Neural cell (in vitro differentiated cells): ENCODE measurements around the gene INTS14. TPM values are rescaled to one million over a fixed set of nuclear protein-coding genes. Genes with fewer than 3 reads are reported as not detected.

Experiments
- H2AFZ ChIP-seq: fragments of 200-600, 300-800 bp; sonication (generic), shearing (Covaris generic); 2 replicates; pipeline ENCODE4 v1.6.0; 2014; ENCODE audit warnings: low read depth, mild to moderate bottlenecking, antibody characterized with exemption, low read length, moderate library complexity
- H3F3A ChIP-seq: fragments of 200-600 bp; shearing (Covaris generic); 2 replicates; pipeline ENCODE4 v1.6.1; 2016; ENCODE audit warnings: mild to moderate bottlenecking, moderate library complexity, mixed read lengths, antibody characterized with exemption, low read length; ENCODE audit not compliant: insufficient read depth, poor library complexity, severe bottlenecking
- H3K27ac ChIP-seq: fragments of 200-600, 300-800 bp; sonication (generic), shearing (Covaris generic); 2 replicates; pipeline ENCODE4 v1.5.1; 2014; ENCODE audit warnings: mild to moderate bottlenecking, low read length, moderate library complexity
- H3K27me3 ChIP-seq: fragments of 300-800, 200-600 bp; sonication (generic), shearing (Covaris generic); 2 replicates; pipeline ENCODE4 v1.6.0; 2014; ENCODE audit warnings: mild to moderate bottlenecking, low read depth, low read length, moderate library complexity; ENCODE audit not compliant: insufficient read depth
- H3K36me3 ChIP-seq: fragments of 300-800, 200-600 bp; sonication (generic), shearing (Covaris generic); 2 replicates; pipeline ENCODE4 v1.5.1; 2014; ENCODE audit warnings: mild to moderate bottlenecking, antibody characterized with exemption, low read length, moderate library complexity; ENCODE audit not compliant: insufficient read depth
- H3K4me2 ChIP-seq: fragments of 300-800, 200-600 bp; sonication (generic), shearing (Covaris generic); 2 replicates; pipeline ENCODE4 v1.6.0; 2014; ENCODE audit warnings: mild to moderate bottlenecking, low read length
- H3K4me3 ChIP-seq: fragments of 300-800, 200-600 bp; sonication (generic), shearing (Covaris generic); 2 replicates; pipeline ENCODE4 v1.5.1; 2014; ENCODE audit warnings: mild to moderate bottlenecking, low read length, moderate library complexity
- H3K79me2 ChIP-seq: fragments of 200-600 bp; shearing (Covaris generic); replicated peaks from 2 replicates; pipeline ENCODE4 v1.6.0; 2014; ENCODE audit warnings: mild to moderate bottlenecking, low read length, moderate library complexity; ENCODE audit not compliant: insufficient read depth
- H3K9ac ChIP-seq: fragments of 300-800, 200-600 bp; sonication (generic), shearing (Covaris generic); 2 replicates; pipeline ENCODE4 v1.6.1; 2016; ENCODE audit warnings: mild to moderate bottlenecking, low read length, mixed read lengths
- H3K9me2 ChIP-seq: fragments of 200-600 bp; shearing (Covaris generic); 2 replicates; pipeline ENCODE4 v1.6.1; 2016; ENCODE audit warnings: mild to moderate bottlenecking, low read length, mixed read lengths; ENCODE audit not compliant: insufficient read depth
- H3K9me3 ChIP-seq: fragments of 200-600, 300-800 bp; sonication (generic), shearing (Covaris generic); 2 replicates; pipeline ENCODE4 v1.6.1; 2016; ENCODE audit warnings: mild to moderate bottlenecking, mixed run types, low read length, moderate library complexity, mixed read lengths
- H4K20me1 ChIP-seq: fragments of 200-600 bp; shearing (Covaris generic); 2 replicates; pipeline ENCODE4 v1.6.1; 2016; ENCODE audit warnings: mild to moderate bottlenecking, mixed run types; ENCODE audit not compliant: insufficient read depth
- EP300 ChIP-seq: fragments of 450-650 bp; conservative IDR thresholded peaks from 2 replicates; pipeline ENCODE4 v1.6.1; 2014; ENCODE audit warnings: antibody characterized with exemption, mild to moderate bottlenecking, moderate library complexity; ENCODE audit not compliant: poor library complexity, severe bottlenecking
- EZH2 ChIP-seq: fragments of 200-600, 300-800 bp; shearing (Covaris generic), sonication (generic); IDR thresholded peaks from 2 replicates; pipeline ENCODE4 v1.6.1; 2014; ENCODE audit warnings: antibody characterized with exemption, low read length, borderline replicate concordance, mild to moderate bottlenecking; ENCODE audit not compliant: insufficient read depth, poor library complexity, severe bottlenecking
- MXI1 ChIP-seq: fragments of 450-650 bp; conservative IDR thresholded peaks from 2 replicates; pipeline ENCODE4 v1.6.1; 2014; ENCODE audit warnings: antibody characterized with exemption, mild to moderate bottlenecking; ENCODE audit not compliant: poor library complexity, severe bottlenecking
- POLR2AphosphoS5 ChIP-seq: IDR thresholded peaks from 2 replicates; pipeline ENCODE4 v1.6.1; 2012
- RAD21 ChIP-seq: fragments of 450-650 bp; conservative IDR thresholded peaks from 2 replicates; pipeline ENCODE4 v1.6.1; 2014; ENCODE audit warnings: antibody characterized with exemption, mild to moderate bottlenecking, moderate library complexity
- REST ChIP-seq: IDR thresholded peaks from 2 replicates; pipeline ENCODE4 v1.6.1; 2012; ENCODE audit warnings: borderline replicate concordance
- SMC3 ChIP-seq: fragments of 450-650 bp; conservative IDR thresholded peaks from 2 replicates; pipeline ENCODE4 v1.6.1; 2014; ENCODE audit warnings: antibody characterized with exemption, mild to moderate bottlenecking, moderate library complexity; ENCODE audit not compliant: poor library complexity
- TAF1 ChIP-seq: IDR thresholded peaks from 2 replicates; pipeline ENCODE4 v1.6.1; 2012; ENCODE audit warnings: low read depth
- polyA plus RNA-seq: library from polyadenylated mRNA; depleted of rRNA; stranded (reverse); fragments of >200 nt; gene quantifications from 2 replicates; pipeline ENCODE4 v1.2.3, GENCODE V29; 2014
- TF ChIP-seq, protein P1 (sequence below): fragments of 450-650 bp; IDR thresholded peaks from 2 replicates; pipeline ENCODE4 v1.5.1; 2014; ENCODE audit warnings: antibody characterized with exemption, mild to moderate bottlenecking, moderate library complexity; ENCODE audit not compliant: poor library complexity, severe bottlenecking

Gene INTS14
- polyA plus RNA-seq, 1 donor from 2014 or later, result 49.7 TPM

DNA sequence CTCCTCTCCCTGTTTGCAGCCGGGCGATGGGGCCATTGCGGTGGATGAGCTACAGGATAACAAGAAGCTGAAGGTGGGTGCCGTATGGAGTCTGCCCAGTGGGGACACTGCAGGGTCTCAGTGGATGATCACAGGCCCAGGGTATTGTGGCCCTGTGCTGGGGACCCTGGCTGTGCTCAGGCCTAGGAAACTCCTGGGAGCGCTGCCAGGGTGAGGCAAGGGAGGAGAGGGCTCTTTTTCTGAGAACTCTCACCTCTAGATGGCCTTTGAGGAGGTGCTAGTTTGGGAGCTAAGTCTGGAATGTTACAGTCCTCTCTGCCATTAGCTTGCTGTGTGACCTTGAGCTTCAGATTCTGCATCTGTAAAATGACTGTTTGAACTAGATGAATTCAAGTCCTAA lies 27.2 kb upstream of the INTS14 start:
- Histone ChIP-seq H3K27me3 (no peaks in the 10 kb centered on the region), H3K9ac (no peak overlapping the region), H3K9me2 (no peaks in the 10 kb centered on the region), H3K4me2 (no peak overlapping the region), H3K4me3 (no peak overlapping the region), H2AFZ (no peak overlapping the region), H4K20me1 (no peaks in the 10 kb centered on the region), H3K36me3 (no peaks in the 10 kb centered on the region), H3F3A (no peaks in the 10 kb centered on the region), H3K9me3 (no peaks in the 10 kb centered on the region), H3K79me2 (no peaks in the 10 kb centered on the region), H3K27ac (no peak overlapping the region)
- no peak for TF ChIP-seq POLR2AphosphoS5
- TF ChIP-seq EZH2, result no peak
- TF ChIP-seq SMC3, result no peak

- H2AFZ ChIP-seq, result no peak overlapping the region
- H3K4me2 ChIP-seq, result no peak overlapping the region
- no peak overlapping the region for H3K9ac ChIP-seq
- no peaks in the 10 kb centered on the region for H3K9me2 ChIP-seq
- no peaks in the 10 kb centered on the region for H3F3A ChIP-seq
- no peaks in the 10 kb centered on the region for H3K79me2 ChIP-seq
- H3K4me3 ChIP-seq, result no peak overlapping the region
- TF ChIP-seq EP300, result no peak
- TF ChIP-seq POLR2AphosphoS5, result no peak
- no peak for TF ChIP-seq MXI1
- TF ChIP-seq EZH2, result no peak
- TF ChIP-seq, protein P1, sequence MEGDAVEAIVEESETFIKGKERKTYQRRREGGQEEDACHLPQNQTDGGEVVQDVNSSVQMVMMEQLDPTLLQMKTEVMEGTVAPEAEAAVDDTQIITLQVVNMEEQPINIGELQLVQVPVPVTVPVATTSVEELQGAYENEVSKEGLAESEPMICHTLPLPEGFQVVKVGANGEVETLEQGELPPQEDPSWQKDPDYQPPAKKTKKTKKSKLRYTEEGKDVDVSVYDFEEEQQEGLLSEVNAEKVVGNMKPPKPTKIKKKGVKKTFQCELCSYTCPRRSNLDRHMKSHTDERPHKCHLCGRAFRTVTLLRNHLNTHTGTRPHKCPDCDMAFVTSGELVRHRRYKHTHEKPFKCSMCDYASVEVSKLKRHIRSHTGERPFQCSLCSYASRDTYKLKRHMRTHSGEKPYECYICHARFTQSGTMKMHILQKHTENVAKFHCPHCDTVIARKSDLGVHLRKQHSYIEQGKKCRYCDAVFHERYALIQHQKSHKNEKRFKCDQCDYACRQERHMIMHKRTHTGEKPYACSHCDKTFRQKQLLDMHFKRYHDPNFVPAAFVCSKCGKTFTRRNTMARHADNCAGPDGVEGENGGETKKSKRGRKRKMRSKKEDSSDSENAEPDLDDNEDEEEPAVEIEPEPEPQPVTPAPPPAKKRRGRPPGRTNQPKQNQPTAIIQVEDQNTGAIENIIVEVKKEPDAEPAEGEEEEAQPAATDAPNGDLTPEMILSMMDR, result no peak
- TF ChIP-seq RAD21, result no peak
- TF ChIP-seq TAF1, result no peak
- TF ChIP-seq REST, result no peak
- TF ChIP-seq SMC3, result no peak
- H3K36me3 ChIP-seq, result no peaks in the 10 kb centered on the region
- H3K27ac ChIP-seq, result no peak overlapping the region
- no peaks in the 10 kb centered on the region for H4K20me1 ChIP-seq
- H3K9me3 ChIP-seq, result no peaks in the 10 kb centered on the region
- H3K27me3 ChIP-seq, result no peaks in the 10 kb centered on the region
Measured at GRCh38 chr15:65634356-65634755, 23.4 kb upstream of the INTS14 start.

GRCh38 chr15:65633752-65634151 lies 22.8 kb upstream of the INTS14 start:
- Histone ChIP-seq H3K79me2 (no peaks in the 10 kb centered on the region), H3K27me3 (no peaks in the 10 kb centered on the region), H3K27ac (no peak overlapping the region), H3K9me3 (no peaks in the 10 kb centered on the region), H3K4me2 (no peak overlapping the region), H3F3A (no peaks in the 10 kb centered on the region), H4K20me1 (no peaks in the 10 kb centered on the region), H3K9me2 (no peaks in the 10 kb centered on the region), H2AFZ (no peak overlapping the region), H3K9ac (no peak overlapping the region), H3K4me3 (no peak overlapping the region), H3K36me3 (no peaks in the 10 kb centered on the region)
- TF ChIP-seq SMC3 (no peak), REST (no peak), MXI1 (no peak), EP300 (no peak)
- TF ChIP-seq, protein P1, result no peak
